ENCODE measurements around the gene GSTP1.
"Not testable (repeated sequence)": the region's sequence is repeated elsewhere in the genome, so short reads cannot be mapped to it uniquely, and the experiment has no call there.

GSTP1 gene

GRCh38 chr11:67594480-67594879 is 10.9 kb downstream of the GSTP1 start:
- H3K36me3 ChIP-seq (replicated peaks), result no peaks in the 10 kb centered on the region
- H3K4me3 ChIP-seq, result no peak overlapping the region
- no peaks in the 10 kb centered on the region for H3K4me1 ChIP-seq
- H3K9me3 ChIP-seq, result peaks cover 15% of the 10 kb centered on the region
- no peaks in the 10 kb centered on the region for H3K27me3 ChIP-seq (ENCODE audit: low read depth)
- in situ Hi-C loops (cut with MboI; ENCODE audit: low sequenced_read_pairs), result no loop called here
- no peak for DNase-seq (ENCODE audit: low spot score in 2 of 2)

DNA sequence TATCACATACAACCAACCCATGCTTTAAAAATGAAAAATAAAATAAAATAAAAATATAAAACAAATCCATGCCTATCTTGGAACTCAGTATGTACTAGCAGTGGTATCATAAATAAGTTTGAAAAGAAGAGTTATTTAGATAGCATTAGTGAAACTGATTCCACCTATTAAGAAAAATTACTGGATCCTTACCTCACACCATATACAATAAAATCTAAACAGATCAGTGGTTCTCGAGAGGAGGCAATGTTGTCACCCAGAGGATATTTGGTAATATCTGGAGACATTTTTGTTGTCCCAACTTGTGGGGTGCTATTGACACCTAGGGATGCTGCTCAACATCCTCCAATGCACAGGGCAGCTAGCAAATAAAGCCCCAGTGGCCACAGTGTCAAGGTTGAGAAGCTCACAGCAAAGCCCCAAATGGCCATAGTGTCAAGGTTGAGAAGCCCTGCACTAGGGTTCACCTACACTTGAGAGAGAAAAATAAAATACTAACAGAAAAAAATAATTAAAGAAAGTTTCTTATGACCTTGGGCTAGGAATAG is 13.2 kb downstream of the GSTP1 start:
- Histone ChIP-seq H3K4me1 (peaks cover 3% of the 10 kb centered on the region), H3K4me3 (no peak overlapping the region), H3K9me3 (peaks cover 15% of the 10 kb centered on the region), H3K36me3 (replicated peaks) (no peaks in the 10 kb centered on the region), H3K27me3 (ENCODE audit: low read depth) (no peaks in the 10 kb centered on the region)
- no peak for DNase-seq (ENCODE audit: low spot score in 2 of 2)
- in situ Hi-C loops (cut with MboI; ENCODE audit: low sequenced_read_pairs), result no loop called here

DNA sequence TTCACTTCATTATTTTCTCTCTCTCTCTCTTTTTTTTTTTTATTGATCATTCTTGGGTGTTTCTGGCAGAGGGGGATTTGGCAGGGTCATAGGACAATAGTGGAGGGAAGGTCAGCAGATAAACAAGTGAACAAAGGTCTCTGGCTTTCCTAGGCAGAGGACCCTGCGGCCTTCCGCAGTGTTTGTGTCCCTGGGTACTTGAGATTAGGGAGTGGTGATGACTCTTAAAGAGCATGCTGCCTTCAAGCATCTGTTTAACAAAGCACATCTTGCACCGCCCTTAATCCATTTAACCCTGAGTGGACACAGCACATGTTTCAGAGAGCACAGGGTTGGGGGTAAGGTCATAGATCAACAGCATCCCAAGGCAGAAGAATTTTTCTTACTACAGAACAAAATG is 13.8 kb downstream of the GSTP1 start:
- H3K4me3 ChIP-seq; H3K4me1 ChIP-seq; H3K27me3 ChIP-seq (ENCODE audit: low read depth); in situ Hi-C loops (cut with MboI; ENCODE audit: low sequenced_read_pairs); H3K36me3 ChIP-seq (replicated peaks); DNase-seq (ENCODE audit: low spot score in 2 of 2): not testable (repeated sequence)
- H3K9me3 ChIP-seq, result peaks cover 19% of the 10 kb centered on the region

- DNase-seq (ENCODE audit: low spot score in 2 of 2); H3K27me3 ChIP-seq (ENCODE audit: low read depth); H3K4me3 ChIP-seq; H3K36me3 ChIP-seq (replicated peaks); H3K4me1 ChIP-seq; in situ Hi-C loops (cut with MboI; ENCODE audit: low sequenced_read_pairs): not testable (repeated sequence)
- H3K9me3 ChIP-seq, result peaks cover 24% of the 10 kb centered on the region
These were observed 14.4 kb downstream of the GSTP1 start for GRCh38 chr11:67597963-67598362.

GRCh38 chr11:67599149-67599548 is 15.5 kb downstream of the GSTP1 start:
- in situ Hi-C loops (cut with MboI; ENCODE audit: low sequenced_read_pairs), result no loop called here
- Histone ChIP-seq H3K27me3 (ENCODE audit: low read depth) (no peaks in the 10 kb centered on the region), H3K4me1 (peaks cover 14% of the 10 kb centered on the region), H3K4me3 (no peak overlapping the region), H3K36me3 (replicated peaks) (0 out of 2 replicates have a peak, but pooled peaks cover 4% of the 10 kb centered on the region), H3K9me3 (peaks cover 27% of the 10 kb centered on the region)
- no peak for DNase-seq (ENCODE audit: low spot score in 2 of 2)

GRCh38 chr11:67600324-67601029 is 16.9 kb downstream of the GSTP1 start:
- in situ Hi-C loops (cut with MboI; ENCODE audit: low sequenced_read_pairs), result no loop called here
- Histone ChIP-seq H3K9me3 (peaks cover 27% of the 10 kb centered on the region), H3K36me3 (replicated peaks) (0 out of 2 replicates have a peak, but pooled peaks cover 4% of the 10 kb centered on the region), H3K4me3 (no peak overlapping the region), H3K27me3 (ENCODE audit: low read depth) (no peaks in the 10 kb centered on the region), H3K4me1 (peaks cover 27% of the 10 kb centered on the region)
- DNase-seq (ENCODE audit: low spot score in 2 of 2), result no peak

- in situ Hi-C loops (cut with MboI; ENCODE audit: low sequenced_read_pairs), result no loop called here
- H3K36me3 ChIP-seq (replicated peaks), result 0 out of 2 replicates have a peak, but pooled peaks cover 4% of the 10 kb centered on the region
- H3K4me3 ChIP-seq, result no peak overlapping the region
- no peaks in the 10 kb centered on the region for H3K27me3 ChIP-seq (ENCODE audit: low read depth)
- H3K9me3 ChIP-seq, result peaks cover 26% of the 10 kb centered on the region
- no peak for DNase-seq (ENCODE audit: low spot score in 2 of 2)
- peaks cover 34% of the 10 kb centered on the region for H3K4me1 ChIP-seq
These were observed 17.5 kb downstream of the GSTP1 start for GRCh38 chr11:67601098-67601497.

DNA sequence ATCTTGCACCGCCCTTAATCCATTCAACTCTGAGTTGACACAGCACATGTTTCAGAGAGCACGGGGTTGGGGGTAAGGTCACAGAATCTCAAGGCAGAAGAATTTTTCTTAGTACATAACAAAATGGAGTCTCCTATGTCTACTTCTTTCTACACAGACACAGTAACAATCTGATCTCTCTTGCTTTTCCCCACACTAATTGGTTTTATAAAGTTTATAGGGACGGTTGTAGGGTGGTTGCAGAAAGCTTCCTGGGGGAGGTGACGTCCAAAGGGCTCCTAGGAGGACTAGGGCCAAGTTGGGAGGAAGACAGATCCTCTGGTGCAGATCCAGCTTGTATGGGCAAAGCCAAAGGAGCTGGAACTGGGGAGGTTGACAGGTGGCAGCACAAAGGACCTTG is 20.5 kb downstream of the GSTP1 start:
- in situ Hi-C loops (cut with MboI; ENCODE audit: low sequenced_read_pairs); H3K27me3 ChIP-seq (ENCODE audit: low read depth); DNase-seq (ENCODE audit: low spot score in 2 of 2); H3K4me3 ChIP-seq: not testable (repeated sequence)
- H3K36me3 ChIP-seq (replicated peaks), result peaks cover 23% of the 10 kb centered on the region
- H3K9me3 ChIP-seq, result peaks cover 15% of the 10 kb centered on the region
- H3K4me1 ChIP-seq, result peaks cover 44% of the 10 kb centered on the region

DNA sequence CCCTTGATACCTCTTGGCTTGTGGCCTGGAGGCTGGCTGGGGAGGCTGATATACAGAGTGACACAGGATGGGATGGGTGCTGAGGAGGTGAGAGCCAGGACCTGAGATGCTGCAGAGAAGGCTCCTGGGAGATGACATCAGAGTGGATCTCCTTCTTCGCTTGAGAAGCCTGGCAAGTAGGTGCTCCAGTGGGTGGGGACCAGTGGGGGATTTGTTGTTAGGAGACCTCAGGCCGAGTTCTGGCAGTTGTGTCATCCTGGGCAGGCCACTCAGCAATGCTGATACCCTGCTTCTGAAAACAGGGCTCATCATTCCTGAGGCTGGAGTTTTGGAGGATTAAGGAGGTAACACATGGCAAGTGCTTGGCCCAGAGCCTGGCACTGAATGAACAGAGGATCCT is 21.2 kb downstream of the GSTP1 start:
- in situ Hi-C loops (cut with MboI; ENCODE audit: low sequenced_read_pairs), result no loop called here
- DNase-seq (ENCODE audit: low spot score in 2 of 2), result no peak
- Histone ChIP-seq H3K4me3 (no peak overlapping the region), H3K27me3 (ENCODE audit: low read depth) (no peaks in the 10 kb centered on the region), H3K4me1 (peaks cover 41% of the 10 kb centered on the region), H3K36me3 (replicated peaks) (peaks cover 30% of the 10 kb centered on the region), H3K9me3 (peaks cover 14% of the 10 kb centered on the region)

DNA sequence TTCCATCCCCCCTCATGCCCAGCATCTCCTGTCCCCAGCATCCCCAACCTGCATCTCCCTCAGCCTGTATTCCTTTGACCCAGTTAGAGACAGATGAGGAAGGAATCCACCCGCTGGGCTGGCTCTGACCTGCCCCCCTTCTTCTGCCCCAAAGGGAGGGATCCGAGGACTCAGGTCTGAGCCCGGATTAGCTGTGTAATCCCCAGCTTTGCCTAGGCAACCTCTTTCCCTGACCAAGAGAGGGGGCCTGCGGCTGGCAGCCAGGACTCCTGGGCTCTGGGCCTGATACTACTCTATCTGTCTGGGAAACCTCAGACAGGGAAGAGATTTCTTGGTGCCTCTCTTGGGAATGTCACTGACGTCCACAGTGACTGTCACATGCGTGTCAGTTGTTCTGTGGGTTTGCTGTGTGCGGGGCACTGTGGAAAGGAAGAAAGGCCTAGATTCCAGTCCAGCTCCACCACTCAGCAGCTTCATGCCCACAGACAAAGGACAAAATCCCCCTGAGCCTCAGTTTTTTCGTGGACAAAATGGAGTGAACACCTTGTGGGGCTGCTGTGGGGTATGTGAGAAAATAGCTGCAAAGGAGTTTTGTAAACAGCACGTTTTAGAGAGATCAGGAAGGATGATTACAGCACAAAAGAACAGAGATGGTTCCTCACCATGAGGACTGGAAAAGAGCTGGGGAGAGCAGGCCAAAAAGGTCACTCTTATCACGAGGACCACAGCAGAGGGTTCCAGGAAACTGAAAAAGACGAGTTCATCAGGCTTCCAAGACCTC is 21.8 kb downstream of the GSTP1 start:
- peaks cover 41% of the 10 kb centered on the region for H3K4me1 ChIP-seq
- H3K36me3 ChIP-seq (replicated peaks), result peaks cover 36% of the 10 kb centered on the region
- in situ Hi-C loops (cut with MboI; ENCODE audit: low sequenced_read_pairs), result no loop called here
- H3K4me3 ChIP-seq, result no peak overlapping the region
- DNase-seq (ENCODE audit: low spot score in 2 of 2), result peak; percentile 32 to 75
- H3K9me3 ChIP-seq, result peaks cover 14% of the 10 kb centered on the region
- no peaks in the 10 kb centered on the region for H3K27me3 ChIP-seq (ENCODE audit: low read depth)

DNA sequence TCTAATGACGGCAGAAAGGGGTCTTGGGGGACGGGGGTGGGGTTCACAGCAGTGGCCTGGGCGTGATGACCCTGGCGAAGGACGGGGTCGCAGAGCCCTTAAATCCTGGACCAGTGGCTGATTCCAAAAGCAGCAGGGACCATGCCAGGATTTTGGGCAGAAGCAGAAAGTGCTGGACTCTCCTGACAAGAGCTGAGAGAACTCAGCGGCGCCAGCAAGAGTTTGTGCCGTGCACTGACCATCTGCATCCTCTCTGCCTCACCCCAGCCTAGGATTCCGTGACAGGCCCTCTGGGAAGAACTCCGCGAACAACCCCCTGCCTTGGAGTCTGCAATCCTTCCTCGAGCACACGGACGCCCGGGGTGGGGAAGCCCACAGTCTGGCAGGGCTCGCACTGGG is 22.5 kb downstream of the GSTP1 start:
- in situ Hi-C loops (cut with MboI; ENCODE audit: low sequenced_read_pairs), result no loop called here
- H3K36me3 ChIP-seq (replicated peaks), result peaks cover 43% of the 10 kb centered on the region
- no peak for DNase-seq (ENCODE audit: low spot score in 2 of 2)
- peak overlapping the region; percentile 99 for H3K4me3 ChIP-seq
- H3K27me3 ChIP-seq (ENCODE audit: low read depth), result no peaks in the 10 kb centered on the region
- peaks cover 41% of the 10 kb centered on the region for H3K4me1 ChIP-seq
- peaks cover 14% of the 10 kb centered on the region for H3K9me3 ChIP-seq

GRCh38 chr11:67606492-67607295 is 23.1 kb downstream of the GSTP1 start, which contains the start of gene NDUFV1:
Gene NDUFV1 (plus strand): TSS chr11:67606936. CDS start chr11:67607005, 69 bp downstream.
- DNase-seq (ENCODE audit: low spot score in 2 of 2), result peak; percentile 94 to 99
- Histone ChIP-seq H3K9me3 (peaks cover 14% of the 10 kb centered on the region), H3K4me3 (peak within 1 kb of the TSS; percentile 99), H3K4me1 (peaks cover 41% of the 10 kb centered on the region), H3K27me3 (ENCODE audit: low read depth) (no peaks in the 10 kb centered on the region), H3K36me3 (replicated peaks) (peaks cover 49% of the 10 kb centered on the region)
- in situ Hi-C loops (cut with MboI; ENCODE audit: low sequenced_read_pairs), result no loop called here

- H3K9me3 ChIP-seq, result peaks cover 9% of the 10 kb centered on the region
- H3K4me3 ChIP-seq, result peak overlapping the region; percentile 99
- in situ Hi-C loops (cut with MboI; ENCODE audit: low sequenced_read_pairs), result no loop called here
- no peak for DNase-seq (ENCODE audit: low spot score in 2 of 2)
- no peaks in the 10 kb centered on the region for H3K27me3 ChIP-seq (ENCODE audit: low read depth)
- H3K4me1 ChIP-seq, result peaks cover 40% of the 10 kb centered on the region
- peaks cover 57% of the 10 kb centered on the region for H3K36me3 ChIP-seq (replicated peaks)
These were observed 23.9 kb downstream of the GSTP1 start for GRCh38 chr11:67607507-67607906.
